GM12801 (cell line): ENCODE results near the gene PYHIN1.

Experiments used
- TF ChIP-seq, protein P1 (sequence below): IDR thresholded peaks from one replicate; pipeline ENCODE4 v1.5.1; 2011; ENCODE audit warnings: control low read depth; ENCODE audit not compliant: insufficient read length; ENCODE audit errors: extremely low read depth

The PYHIN1 gene

DNA sequence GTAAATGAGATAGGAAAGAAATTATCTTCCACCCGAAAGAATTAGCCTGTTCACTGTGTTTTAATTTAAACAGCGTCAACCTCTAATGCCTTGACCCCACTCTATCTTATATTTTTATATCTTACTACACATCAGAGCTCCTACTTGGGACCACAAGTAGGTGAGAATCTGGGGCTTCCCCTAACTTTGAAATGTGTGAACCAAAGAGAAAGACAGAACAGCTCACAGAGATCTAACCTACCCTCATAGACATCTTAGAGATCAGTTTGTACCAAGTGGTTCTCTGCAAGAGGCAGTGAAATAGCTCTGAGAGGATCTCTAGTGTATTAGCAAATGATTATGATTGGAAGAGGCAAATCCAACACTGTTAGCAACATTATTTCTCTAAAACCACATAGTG, 47.4 kb downstream of the PYHIN1 start:
- TF ChIP-seq, protein P1, sequence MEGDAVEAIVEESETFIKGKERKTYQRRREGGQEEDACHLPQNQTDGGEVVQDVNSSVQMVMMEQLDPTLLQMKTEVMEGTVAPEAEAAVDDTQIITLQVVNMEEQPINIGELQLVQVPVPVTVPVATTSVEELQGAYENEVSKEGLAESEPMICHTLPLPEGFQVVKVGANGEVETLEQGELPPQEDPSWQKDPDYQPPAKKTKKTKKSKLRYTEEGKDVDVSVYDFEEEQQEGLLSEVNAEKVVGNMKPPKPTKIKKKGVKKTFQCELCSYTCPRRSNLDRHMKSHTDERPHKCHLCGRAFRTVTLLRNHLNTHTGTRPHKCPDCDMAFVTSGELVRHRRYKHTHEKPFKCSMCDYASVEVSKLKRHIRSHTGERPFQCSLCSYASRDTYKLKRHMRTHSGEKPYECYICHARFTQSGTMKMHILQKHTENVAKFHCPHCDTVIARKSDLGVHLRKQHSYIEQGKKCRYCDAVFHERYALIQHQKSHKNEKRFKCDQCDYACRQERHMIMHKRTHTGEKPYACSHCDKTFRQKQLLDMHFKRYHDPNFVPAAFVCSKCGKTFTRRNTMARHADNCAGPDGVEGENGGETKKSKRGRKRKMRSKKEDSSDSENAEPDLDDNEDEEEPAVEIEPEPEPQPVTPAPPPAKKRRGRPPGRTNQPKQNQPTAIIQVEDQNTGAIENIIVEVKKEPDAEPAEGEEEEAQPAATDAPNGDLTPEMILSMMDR: no peak

DNA sequence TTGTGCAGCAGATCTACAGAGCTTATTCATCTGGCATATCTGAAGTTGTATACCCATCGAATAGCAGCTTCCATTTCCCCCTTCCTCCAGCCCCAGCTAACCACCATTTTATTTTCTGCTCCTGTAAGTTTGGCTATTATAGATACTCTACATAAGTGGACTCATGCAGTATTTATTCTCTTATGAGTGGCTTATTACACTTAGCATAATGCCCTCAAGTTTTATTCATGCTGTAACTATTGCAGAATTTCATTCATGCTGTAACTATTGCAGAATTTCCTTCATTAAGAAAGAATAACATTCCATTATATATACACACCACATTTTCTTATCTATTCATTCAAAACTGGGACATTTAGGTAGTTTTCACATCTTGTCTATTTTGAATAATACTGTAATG, 47.9 kb downstream of the PYHIN1 start:
- TF ChIP-seq, protein P1: no peak

DNA sequence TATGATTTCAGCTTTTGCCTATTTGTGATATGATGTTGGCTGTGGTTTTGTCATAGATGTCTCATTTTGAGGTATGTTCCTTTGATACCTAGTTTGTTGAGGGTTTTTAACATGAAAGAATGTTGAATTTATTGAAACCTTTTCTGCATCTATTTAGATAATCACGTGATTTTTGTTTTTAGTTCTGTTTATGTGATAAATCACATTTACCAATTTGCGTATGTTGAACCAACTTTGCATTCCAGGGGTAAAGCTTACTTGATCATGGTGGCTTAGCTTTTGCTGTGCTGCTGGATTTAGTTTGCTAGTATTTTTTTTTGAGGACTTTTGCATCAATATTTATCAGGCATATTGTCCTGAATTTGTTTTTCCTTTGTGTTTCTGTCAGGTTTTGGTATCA, 51.9 kb downstream of the PYHIN1 start:
- TF ChIP-seq, protein P1: no peak

DNA sequence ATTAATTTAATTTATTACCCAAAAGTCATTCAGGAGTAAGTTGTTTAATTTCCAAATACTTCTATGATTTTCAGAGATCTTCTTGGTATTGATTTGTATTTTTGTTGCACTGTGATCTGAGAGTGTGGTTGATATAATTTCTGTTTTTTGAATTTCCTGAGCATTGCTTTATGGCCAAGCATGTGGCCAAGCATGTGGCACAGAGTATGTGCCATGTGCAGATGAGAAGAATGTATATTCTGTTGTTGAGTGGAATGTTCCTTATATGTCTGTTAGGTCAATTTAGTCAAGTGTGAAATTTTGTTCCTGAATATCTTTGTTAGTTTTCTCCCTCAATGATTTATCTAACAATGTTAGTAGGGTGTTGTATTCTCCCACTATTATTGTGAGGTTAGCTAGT, 53.0 kb downstream of the PYHIN1 start:
- TF ChIP-seq, protein P1: no peak

DNA sequence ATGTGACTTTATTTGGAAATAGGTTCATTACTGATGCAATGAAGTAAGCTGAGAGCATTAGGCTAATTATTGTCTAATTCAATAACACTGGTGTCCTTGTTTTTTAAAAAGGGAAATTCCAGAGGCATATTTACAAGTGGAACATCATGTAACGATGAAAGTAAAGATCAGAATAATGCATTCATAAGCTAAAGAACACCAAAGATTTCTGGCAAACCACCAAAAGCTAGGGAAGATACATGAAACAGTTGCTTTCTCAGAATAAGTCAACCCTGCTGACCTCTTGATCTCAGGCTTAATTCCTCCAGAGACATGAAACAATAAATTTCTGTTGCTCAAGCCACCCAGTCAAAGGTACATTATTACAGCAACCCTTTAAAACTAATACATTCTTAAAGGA, 58.1 kb downstream of the PYHIN1 start:
- TF ChIP-seq, protein P1: no peak

DNA sequence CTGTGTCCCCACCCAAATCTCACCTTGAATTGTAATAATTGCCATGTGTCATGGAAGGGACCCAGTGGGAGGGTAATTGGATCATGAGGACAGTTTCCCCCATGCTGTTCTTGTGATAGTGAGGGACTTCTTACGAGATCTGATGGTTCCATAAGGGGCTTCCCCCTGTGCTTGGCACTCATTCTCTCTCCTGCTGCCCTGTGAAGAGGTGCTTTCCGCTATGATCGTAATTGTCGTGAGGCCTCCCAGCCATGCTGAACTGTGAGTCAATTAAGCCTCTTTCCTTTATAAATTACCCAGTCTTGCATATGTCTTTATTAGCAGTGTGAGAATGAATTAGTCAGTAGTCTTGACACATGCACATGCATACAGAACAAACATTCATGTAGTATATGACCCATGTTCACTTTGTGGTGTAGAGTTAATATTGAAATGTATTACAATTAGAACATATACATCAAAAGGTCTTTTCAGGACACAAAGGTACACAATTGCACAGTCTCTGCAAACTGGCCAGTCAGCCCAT, 61.5 kb downstream of the PYHIN1 start:
- TF ChIP-seq, protein P1: no peak

DNA sequence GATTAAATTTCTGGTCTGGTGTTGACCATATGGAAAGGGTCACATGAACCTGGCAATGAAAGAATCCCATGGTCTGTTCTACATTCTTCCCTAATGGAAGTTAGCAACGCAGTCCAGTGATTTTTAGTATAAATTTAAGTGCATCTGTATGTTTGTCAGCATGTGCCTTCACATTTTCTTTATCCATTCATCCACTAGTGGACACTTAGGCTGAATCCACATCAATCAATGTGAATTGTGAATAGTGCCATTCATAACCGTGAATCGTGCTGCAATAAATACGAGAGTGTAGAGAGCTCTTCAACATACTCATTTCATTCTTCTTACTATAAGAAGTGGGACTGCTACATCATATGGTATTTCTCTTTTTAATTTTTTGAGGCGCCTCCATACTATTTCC, 65.6 kb downstream of the PYHIN1 start:
- TF ChIP-seq, protein P1: no peak

DNA sequence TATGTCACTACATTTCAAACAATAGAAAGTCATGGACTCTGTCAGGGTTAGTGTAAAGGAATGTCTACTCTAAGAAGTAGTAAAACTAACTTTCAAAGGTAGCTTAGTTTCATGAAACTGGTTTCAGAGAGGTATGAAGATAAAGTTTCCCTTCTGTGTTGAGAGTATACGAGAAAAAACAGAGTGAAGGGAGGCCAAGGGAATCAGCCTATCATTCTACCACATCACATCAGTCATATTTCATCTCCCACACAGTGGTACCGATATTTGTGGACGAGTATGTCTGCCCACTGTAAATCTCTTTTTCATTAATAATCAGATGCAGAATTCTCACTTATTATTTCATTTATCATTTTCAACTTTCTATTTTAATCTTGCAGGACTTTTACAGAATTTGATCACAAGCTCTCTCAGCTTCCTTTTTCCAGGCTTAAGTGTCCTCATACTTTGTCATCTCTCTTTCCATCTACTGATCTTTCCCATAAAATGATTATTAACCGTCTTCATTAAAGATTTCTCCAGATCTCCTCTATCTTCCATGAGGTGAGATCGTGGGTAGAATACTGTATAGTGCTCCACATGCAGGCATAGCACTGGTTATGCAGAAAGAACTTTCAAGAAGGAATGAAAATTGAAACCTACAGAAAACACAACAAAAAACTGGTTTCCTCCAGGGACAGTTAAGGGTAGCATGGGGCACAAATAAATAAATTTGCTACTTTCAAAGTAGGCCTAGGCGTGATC, 66.9 kb downstream of the PYHIN1 start:
- TF ChIP-seq, protein P1: no peak
